NK-92 (cell line): ENCODE data around the gene AFG1L.
"Not testable (repeated sequence)": the region's sequence is repeated elsewhere in the genome, so short reads cannot be mapped to it uniquely, and the experiment has no call there.

Source experiments
- DNase-seq: peaks from one replicate; lab custom pipeline; 2025; ENCODE audit not compliant: unreplicated experiment; lab: John Stamatoyannopoulos, UW

AFG1L gene

GRCh38 chr6:108555399-108556052 is 260.7 kb downstream of the AFG1L start:
- no peak for DNase-seq

GRCh38 chr6:108556250-108556649 is 261.4 kb downstream of the AFG1L start:
- DNase-seq, result no peak

- DNase-seq, result no peak
Measured at GRCh38 chr6:108556866-108557493, 262.1 kb downstream of the AFG1L start.

GRCh38 chr6:108557494-108558371 is 262.9 kb downstream of the AFG1L start:
- DNase-seq, result peak; percentile 33

- DNase-seq, result peak; percentile 86
Measured at GRCh38 chr6:108558372-108559096, 263.7 kb downstream of the AFG1L start.

- DNase-seq, result peak; percentile 21
Measured at GRCh38 chr6:108559097-108559883, 264.4 kb downstream of the AFG1L start.

GRCh38 chr6:108559884-108560462 is 265.1 kb downstream of the AFG1L start:
- DNase-seq, result no peak

- no peak for DNase-seq
Measured at GRCh38 chr6:108560463-108561308, 265.8 kb downstream of the AFG1L start, which contains the start of gene FOXO3. Gene FOXO3, plus strand, starts transcription at chr6:108560917. Its CDS starts 292 bp downstream, at chr6:108561209.

- DNase-seq, result not testable (repeated sequence)
Measured at GRCh38 chr6:108561309-108561647, 266.4 kb downstream of the AFG1L start.

GRCh38 chr6:108561742-108562502 is 267.1 kb downstream of the AFG1L start:
- DNase-seq, result peak; percentile 100

- DNase-seq, result no peak
Measured at GRCh38 chr6:108562503-108562993, 267.7 kb downstream of the AFG1L start.

GRCh38 chr6:108563292-108563691 is 268.4 kb downstream of the AFG1L start:
- no peak for DNase-seq

GRCh38 chr6:108564178-108564577 is 269.3 kb downstream of the AFG1L start:
- no peak for DNase-seq

- no peak for DNase-seq
Measured at GRCh38 chr6:108565091-108565766, 270.4 kb downstream of the AFG1L start.

- DNase-seq, result no peak
Measured at GRCh38 chr6:108565893-108566292, 271.0 kb downstream of the AFG1L start.

- DNase-seq, result no peak
Measured at GRCh38 chr6:108566406-108566805, 271.6 kb downstream of the AFG1L start.

- DNase-seq, result no peak
Measured at GRCh38 chr6:108568101-108568500, 273.2 kb downstream of the AFG1L start.
